IPS DF 19.7 (cell line): Measurements from ENCODE around the gene VARS1.
A peak's percentile ranks its signal among the peaks of the same experiment; 100 is the strongest.
"Not testable (repeated sequence)": the region's sequence is repeated elsewhere in the genome, so short reads cannot be mapped to it uniquely, and the experiment has no call there.

Experiments used
- DNase-seq: peaks from one replicate; pipeline ENCODE4 v3.0.0-alpha.2; 2013; ENCODE audit warnings: low read depth, low spot score

VARS1 gene

DNA sequence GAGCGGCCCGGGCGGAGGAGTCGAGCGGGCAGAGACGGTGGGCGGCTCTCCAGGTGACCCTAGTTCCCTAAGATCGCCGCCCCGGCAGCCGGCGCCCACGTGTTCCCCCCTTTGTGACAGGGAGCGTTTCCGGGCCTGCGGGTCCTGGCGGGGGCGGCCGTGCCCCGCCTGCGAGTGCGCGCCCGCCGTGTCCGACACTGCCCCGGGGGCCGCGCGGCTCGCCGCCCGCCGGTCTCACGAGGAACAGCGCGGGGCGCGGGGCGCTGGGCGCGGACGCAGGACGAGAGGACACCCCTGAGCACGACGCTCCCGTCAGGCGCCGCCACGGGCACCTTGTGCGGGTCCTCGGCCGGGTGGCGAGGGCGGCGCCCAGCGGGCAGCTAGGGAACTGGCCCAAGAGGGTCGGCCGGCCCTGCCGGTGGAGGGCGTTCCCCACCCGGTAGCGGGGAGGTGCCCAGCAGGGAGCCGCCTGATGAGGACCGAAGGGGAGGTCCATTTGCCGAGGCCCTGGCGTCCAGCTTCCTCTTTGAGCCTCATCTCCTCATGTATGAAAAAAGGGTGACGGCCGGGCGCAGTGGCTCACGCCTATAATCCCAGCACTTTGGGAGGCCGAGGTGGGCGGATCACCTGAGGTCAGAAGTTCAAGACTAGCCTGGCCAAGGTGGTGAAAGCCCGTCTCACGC lies at the start of gene VARS1:
VARS1 (minus strand) TSS at position 137 of the 683 bp plus-strand sequence. CDS start 535 bp downstream, outside the sequence.
- no peak for DNase-seq

DNA sequence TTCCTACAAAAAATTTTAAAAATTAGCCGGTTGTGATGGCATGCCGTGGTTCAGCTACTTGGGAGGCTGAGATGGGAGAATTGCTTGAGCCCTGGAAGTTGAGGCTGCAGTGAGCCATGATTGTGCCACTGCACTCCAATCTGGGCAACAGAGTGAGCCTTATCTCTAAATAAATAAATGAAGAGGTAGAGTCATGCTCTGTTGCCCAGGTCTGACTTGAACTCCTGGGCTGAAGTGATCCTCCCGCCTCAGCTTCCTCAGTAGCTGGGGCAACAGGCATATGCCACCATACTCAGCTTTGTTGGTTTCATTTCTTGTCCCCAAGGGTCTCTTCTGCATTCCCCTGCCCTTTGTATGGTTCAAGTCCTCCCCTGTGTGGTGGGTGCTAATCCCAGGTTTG lies 49.0 kb upstream of the VARS1 start:
- DNase-seq = no peak

DNA sequence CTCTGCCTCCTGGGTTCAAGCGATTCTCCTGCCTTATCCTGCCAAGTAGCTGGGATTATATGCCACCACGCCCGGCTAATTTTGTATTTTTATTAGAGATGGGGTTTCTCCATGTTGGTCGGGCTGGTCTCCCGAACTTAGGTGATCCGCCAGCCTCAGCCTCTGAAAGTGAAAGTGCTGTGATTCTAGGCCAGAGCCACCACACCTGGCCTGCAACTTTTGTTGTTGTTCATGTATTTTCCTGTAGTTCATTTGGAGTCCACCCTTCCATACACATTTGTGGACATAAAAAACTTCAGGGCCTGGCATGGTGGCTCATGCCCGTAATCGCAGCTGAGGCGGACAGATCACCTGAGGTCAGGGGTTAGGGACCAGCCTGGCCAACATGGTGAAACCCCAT lies 46.5 kb upstream of the VARS1 start:
- DNase-seq = no peak

DNA sequence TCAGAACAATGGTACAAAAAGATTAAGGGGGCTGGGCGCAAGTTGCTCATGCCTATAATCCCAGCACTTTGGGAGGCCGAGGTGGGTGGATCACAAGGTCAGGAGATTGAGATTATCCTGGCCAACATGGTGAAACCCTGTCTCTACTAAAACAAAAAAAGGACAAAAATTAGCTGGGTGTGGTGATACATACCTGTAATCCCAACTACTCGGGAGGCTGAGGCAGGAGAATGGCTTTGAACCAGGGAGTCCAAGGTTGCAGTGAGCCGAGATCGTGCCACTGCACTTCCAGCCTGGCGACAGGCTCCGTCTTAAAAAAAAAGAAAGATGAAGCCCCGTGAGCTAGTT lies 44.2 kb upstream of the VARS1 start:
- DNase-seq = not testable (repeated sequence)

DNA sequence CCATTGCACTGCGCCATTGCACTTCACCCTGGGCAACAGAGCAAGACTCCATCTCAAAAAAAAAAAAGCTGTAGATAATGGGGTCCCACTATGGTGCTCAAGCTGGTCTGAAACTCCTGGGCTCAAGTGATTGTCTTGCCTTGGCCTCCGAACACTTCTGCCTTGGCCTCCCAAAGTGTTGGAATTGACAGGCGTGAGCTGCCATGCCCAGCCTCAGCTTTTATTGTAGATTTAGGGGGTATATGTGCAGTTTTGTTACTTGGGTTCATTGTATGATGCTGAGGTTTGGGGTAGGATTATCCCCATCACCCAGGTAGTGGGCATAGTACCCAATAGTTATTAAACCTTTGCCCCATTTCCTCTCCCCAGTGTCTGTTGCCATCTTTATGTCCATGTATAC lies 43.4 kb upstream of the VARS1 start:
- no peak for DNase-seq

DNA sequence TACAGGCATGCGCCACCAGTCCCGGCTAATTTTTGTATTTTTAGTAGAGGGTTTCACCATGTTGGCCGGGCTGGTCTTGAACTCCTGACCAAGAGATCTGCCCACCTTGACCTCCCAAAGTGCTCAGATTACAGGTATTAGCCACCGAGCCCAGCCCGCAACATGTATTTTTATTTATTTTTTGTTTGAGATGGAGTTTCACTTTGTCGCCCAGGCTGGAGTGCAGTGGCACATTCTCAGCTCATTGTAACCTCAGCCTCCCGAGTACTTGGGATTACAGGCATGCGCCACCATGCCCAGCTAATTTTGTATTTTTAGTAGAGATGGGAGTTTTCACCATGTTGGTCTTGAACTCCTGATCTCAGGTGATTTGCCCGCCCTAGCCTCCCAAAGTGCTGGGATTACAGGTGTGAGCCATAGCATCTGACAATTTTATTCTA lies 42.6 kb upstream of the VARS1 start:
- not testable (repeated sequence) for DNase-seq

DNA sequence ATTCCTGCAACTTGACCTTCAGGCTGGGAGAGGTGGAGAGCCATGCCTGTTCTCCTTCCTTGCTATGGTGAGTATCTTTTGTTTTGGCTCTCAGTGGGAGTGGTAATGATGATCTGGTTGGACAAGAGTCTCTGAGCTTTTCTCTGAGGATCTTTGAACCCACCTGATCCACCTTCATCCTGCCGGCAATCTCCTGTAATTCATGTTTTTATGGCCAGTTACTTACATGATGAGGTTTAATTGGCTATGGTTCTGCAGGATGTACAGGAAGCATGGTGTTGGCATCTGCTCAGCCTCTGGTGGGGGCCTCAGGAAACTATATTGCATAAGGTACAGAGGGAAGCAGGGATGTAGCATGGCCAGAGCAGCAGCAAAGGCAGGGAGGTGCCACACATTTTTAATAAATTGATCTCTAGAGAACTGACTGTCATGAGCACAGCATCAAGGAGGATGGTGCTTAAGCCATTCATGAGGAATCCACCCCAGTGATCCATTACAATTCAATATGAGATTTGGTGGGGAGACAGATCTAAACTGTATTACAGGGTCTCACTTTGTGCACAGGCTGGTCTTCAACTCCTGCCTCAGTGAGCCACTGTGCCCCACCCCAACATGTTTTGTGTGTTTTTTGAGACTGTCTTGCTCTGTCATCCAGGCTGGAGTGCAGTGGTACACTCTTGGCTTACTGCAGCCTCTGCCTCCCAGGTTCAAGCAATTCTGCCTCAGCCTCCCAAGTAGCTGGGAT lies 42.0 kb upstream of the VARS1 start:
- no peak for DNase-seq

DNA sequence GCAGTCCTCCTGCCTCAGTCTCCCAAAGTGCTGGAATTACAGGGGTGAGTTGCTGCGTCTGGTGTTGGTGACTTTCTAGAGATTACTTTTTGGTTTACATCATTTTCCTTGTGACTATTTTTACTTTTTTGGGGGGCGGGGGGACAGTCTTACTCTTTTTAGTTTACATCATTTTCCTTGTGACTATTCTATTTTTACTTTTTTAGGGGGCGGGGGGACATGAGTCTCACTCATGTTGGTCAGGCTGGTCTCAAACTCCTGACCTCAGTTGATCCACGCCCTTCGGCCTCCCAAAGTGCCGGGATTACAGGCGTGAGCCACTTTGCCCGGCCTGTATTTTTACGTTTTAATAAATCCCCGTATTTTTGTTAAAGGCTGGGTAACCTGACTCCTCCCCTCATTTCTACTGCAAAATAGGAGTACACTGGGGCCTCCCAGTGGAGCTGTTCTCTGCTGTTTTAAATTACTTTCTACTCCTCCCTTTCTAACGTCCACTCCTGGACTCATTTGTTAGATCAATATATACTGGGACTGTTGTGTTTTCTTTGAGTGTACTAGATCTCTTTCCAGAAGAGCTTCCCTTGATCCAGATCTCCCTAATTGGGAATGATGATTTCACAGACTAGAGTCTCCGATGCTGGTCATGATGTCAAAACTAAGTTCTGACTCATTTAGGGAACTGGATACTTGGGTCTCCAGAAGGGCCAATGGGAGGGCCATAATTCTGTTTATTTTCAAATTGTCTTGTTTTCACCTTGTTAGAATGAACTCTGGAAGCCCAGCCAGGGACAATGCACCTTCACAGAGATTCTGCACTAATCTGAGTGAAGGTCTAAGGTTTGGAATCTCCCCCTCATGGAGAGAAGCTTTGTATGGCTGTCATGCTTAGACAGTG lies 41.2 kb upstream of the VARS1 start:
- DNase-seq = no peak

DNA sequence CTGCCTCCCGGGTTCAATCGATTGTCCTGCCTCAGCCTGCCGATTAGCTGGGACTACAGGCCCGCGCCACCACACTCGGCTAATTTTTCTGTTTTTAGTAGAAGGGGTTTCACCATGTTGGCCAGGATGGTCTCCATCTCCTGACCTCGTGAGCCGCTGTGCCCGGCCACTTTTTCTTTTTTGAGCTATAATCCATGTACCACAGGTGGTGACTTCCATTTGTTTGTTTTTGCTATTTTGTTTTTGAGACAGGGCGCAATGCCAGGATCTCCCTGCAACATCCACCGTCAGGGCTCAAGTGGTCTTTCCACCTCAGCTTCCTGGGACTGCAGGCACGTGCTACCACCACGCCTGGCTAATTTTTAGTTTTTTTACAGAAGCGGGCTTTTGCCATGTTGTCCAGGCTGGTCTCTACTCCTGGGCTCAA lies 40.5 kb upstream of the VARS1 start:
- no peak for DNase-seq

DNA sequence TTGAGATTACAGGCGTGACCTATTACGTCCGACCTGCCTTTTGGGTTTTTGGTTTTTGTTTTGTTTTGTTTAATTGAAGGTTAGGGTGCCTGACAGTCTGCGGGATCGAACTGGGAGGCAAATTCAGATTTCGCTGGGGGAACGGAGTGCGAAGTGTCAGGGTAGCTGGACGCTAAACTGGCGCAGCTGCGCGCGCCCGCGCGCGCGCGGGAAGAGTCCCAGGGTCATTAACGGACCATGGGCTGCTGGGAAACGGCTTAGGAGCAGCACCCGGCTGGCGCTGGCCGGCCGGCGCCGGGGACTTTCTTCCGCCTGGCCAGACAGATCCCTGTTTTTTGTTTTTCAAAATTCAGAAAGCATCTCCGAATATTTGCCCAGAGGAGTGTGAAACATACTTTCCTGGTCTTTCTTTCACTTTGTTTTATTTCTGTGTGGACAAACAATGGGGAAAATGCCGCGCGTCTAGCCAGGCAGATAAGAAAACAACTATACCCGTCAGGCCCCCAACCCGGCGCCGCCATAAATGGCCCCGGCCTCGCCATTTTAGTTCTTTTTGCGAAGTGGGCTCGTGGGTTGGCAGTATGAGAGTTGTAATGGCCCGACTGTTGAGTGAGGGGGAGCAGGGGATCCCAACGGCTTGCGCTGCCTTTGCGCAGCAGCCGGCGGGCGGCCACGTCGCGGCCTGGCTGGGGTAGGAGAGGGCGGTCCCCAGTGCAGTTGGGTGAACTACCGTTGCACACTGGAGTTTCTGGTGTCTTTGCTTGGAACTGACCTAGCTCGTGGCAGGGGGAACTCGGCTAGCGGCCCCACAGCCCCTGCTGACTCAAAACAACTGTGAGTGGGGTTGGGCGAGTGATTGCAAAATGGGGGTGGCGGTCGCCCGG lies 39.1 kb upstream of the VARS1 start:
- DNase-seq = no peak

DNA sequence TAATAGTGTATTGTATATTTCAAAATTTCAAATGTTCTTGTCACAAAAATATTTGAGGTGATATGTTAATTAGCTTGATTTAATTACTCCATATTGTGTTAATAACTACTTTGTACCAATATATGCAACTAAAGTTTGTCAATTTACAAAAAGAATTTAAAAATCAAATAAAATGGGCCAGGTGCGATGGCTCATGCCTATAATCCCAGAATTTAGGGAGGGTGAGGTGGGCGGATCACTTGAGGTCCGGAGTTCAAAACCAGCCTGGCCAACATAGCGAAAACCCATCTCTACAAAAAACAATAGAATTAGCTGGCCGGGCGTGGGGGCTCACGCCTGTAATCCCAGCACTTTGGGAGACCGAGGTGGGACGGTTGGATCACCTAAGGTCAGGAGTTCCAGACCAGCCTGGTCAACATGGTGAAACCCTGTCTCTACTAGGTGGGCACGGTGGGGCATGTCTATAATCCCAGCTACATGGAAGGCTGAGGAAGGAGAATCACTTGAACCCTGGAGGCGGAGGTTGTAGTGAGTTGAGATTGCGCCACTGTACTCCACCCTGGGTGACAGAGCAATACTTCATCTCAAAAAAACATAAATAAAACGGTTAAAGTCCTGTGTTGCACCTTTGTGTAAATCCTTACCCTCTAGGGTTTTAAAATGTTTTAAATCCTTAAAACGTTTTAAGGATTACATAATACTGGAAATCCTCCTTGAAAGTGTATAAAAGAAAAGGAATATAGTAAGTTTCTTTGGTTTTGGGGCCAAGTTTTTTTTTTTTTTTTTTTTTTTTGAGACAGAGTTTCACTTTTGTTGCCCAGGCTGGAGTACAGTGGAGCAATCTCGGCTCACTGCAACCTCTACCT lies 36.0 kb upstream of the VARS1 start:
- DNase-seq = no peak

DNA sequence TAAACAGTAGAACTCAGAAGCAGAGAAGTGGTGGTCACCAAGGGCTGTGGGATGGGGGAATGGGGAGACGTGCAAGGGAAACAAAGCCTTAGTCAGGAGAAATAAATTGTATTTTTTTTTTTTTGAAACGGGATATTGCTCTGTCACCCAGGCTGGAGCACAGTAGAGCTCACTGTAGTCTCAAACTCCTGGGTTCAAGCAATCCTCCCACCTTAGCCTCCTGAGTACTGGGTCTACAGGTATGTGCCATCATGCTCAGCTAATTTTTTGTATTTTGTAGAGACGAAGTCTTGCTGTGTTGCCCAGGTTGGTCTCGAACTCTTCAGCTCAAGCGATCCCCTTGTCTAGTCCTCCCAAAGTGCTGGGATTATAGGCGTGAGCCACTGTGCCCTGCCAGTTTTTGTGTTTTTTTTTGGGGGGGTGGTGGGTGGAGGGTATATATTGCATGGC lies 35.4 kb upstream of the VARS1 start:
- DNase-seq = no peak

DNA sequence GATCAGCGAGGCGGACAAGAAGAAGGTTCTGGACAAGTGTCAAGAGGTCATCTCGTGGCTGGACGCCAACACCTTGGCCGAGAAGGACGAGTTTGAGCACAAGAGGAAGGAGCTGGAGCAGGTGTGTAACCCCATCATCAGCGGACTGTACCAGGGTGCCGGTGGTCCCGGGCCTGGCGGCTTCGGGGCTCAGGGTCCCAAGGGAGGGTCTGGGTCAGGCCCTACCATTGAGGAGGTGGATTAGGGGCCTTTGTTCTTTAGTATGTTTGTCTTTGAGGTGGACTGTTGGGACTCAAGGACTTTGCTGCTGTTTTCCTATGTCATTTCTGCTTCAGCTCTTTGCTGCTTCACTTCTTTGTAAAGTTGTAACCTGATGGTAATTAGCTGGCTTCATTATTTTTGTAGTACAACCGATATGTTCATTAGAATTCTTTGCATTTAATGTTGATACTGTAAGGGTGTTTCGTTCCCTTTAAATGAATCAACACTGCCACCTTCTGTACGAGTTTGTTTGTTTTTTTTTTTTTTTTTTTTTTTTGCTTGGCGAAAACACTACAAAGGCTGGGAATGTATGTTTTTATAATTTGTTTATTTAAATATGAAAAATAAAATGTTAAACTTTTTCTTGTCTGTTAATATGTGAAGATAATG lies 34.2 kb upstream of the VARS1 start:
- no peak for DNase-seq

DNA sequence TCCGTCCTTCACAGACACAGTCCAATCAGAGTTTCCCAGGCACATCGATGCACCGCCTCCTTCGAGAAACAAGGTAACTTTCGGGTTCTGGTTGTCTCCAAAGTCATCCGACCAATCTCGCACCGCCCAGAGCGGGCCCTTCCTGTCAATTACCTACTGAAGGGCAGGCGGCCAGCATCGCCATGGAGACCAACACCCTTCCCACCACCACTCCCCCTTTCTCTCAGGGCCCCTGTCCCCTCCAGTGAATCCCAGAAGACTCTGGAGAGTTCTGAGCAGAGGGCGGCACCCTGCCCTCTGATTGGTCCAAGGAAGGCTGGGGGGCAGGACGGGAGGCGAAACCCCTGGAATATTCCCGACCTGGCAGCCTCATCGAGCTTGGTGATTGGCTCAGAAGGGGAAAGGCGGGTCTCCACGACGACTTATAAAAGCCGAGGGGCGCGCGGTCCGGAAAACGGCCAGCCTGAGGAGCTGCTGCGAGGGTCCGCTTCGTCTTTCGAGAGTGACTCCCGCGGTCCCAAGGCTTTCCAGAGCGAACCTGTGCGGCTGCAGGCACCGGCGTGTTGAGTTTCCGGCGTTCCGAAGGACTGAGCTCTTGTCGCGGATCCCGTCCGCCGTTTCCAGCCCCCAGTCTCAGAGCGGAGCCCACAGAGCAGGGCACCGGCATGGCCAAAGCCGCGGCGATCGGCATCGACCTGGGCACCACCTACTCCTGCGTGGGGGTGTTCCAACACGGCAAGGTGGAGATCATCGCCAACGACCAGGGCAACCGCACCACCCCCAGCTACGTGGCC lies 31.9 kb upstream of the VARS1 start, which contains the start of gene HSPA1B:
HSPA1B (plus strand) TSS at position 453 of the 794 bp plus-strand sequence; CDS start at position 666, 213 bp downstream.
- peak; percentile 99 for DNase-seq

DNA sequence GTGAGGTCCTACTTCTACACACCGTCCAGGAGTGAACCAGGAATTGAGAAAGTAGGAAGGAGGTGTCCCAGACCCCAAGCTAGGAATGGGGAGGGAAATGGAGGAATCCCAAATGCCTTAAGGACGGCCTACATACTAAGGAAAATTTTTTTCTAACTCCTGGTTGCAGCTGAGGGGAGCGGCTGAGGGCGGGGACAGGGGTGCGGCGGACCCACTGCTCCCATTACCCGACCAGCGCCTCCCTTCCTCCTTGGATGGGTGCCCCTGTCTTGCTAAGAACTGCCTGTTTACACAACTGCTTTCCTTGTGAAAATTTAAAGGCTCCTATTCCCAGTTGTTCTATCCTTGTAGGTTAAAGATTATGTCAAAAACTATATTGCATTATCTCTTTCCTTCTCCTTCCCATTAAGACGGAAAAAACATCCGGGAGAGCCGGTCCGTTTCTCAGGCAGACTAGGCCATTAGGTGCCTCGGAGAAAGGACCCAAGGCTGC lies 31.3 kb upstream of the VARS1 start:
- no peak for DNase-seq

DNA sequence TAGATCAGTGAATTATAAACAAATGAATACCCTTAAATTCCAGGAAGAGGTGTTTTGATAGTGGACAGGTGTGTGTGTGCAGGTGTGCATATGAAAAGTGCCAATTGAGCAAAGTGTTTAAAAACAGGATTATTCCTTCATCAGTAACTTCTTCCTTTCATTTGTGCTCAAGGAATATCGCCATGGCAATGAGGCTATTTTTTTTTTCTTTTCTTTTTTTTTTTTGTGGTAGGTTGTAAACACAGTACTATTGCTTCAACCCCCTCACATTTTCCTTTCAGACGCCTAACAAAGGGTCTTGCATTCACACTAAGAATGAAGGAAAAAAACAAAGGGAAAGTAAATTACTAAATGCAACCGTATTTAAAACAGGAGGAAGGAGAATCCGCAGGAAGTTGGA lies 30.0 kb upstream of the VARS1 start:
- DNase-seq = no peak

DNA sequence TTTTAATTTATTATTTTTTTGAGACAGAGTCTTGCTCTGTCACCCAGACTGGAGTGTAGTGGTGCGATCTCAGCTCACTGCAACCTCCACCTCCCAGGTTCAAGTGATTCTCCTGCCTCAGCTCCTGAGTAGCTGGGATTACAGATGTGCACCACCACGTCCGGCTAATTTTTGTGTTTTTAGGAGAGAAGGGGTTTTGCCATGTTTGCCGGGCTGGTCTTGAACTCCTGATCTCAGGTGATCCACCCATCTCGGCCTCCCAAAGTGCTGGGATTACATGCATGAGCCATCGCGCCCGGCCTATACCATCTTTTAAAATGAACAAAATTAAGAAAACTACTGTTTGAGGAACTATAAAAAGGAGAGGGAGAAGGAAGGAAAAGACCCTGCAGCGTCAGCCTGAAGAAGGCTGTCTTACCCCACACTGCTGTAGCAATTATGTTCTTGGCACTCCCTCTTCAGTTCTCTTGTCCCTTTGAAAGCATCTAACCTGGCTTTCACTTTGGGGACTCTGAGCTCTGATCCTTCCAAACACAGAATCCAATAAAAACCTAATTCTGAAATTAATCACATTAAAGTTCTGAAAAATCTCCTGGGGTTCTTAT lies 28.1 kb upstream of the VARS1 start:
- DNase-seq = not testable (repeated sequence)
